ENCODE results near the gene GPA33. TPM values are rescaled to one million over a fixed set of nuclear protein-coding genes. Genes with fewer than 3 reads are reported as not detected.

Gene GPA33
- total RNA-seq, 2 donors from 2014 or later: 1.5 TPM; not detected in 1

- Histone ChIP-seq H3K36me3 (no peaks in the 10 kb centered on the region), H3K27ac (no peak overlapping the region), H3K9me3 (no peaks in the 10 kb centered on the region), H3K27me3 (no peaks in the 10 kb centered on the region), H3K4me1 (peaks cover 0 to 8% of the 10 kb centered on the region in 2 donors), H3K4me3 (no peak overlapping the region)
- no peak for TF ChIP-seq CTCF (IDR thresholded peaks at IDR 0.05)
- DNase-seq (ENCODE audit: low spot score): no peak
Measured at GRCh38 chr1:167136191-167136614, 46.0 kb upstream of the GPA33 start.

GRCh38 chr1:167135281-167135840, 45.2 kb upstream of the GPA33 start:
- no peaks in the 10 kb centered on the region for H3K9me3 ChIP-seq
- peaks cover 0 to 8% of the 10 kb centered on the region in 2 donors for H3K4me1 ChIP-seq
- no peak for DNase-seq (ENCODE audit: low spot score)
- H3K27me3 ChIP-seq: no peaks in the 10 kb centered on the region
- no peaks in the 10 kb centered on the region for H3K36me3 ChIP-seq
- no peak overlapping the region for H3K4me3 ChIP-seq
- TF ChIP-seq CTCF (IDR thresholded peaks at IDR 0.05): no peak
- H3K27ac ChIP-seq: no peak overlapping the region

GRCh38 chr1:167132301-167133010, 42.3 kb upstream of the GPA33 start:
- Histone ChIP-seq H3K36me3 (peaks cover 18% of the 10 kb centered on the region), H3K27me3 (no peaks in the 10 kb centered on the region), H3K4me1 (peaks cover 0 to 8% of the 10 kb centered on the region in 2 donors), H3K9me3 (no peaks in the 10 kb centered on the region), H3K4me3 (no peak overlapping the region), H3K27ac (no peak overlapping the region)
- DNase-seq (ENCODE audit: low spot score): no peak
- TF ChIP-seq CTCF (IDR thresholded peaks at IDR 0.05): no peak

- Histone ChIP-seq H3K9me3 (no peaks in the 10 kb centered on the region), H3K4me3 (no peak overlapping the region), H3K27me3 (no peaks in the 10 kb centered on the region), H3K27ac (no peak overlapping the region), H3K4me1 (peaks cover 0 to 2% of the 10 kb centered on the region in 2 donors), H3K36me3 (peaks cover 33% of the 10 kb centered on the region)
- no peak for DNase-seq (ENCODE audit: low spot score)
- TF ChIP-seq CTCF (IDR thresholded peaks at IDR 0.05): no peak
Measured at GRCh38 chr1:167130829-167131510, 40.8 kb upstream of the GPA33 start.

GRCh38 chr1:167128261-167129227, 38.4 kb upstream of the GPA33 start:
- H3K9me3 ChIP-seq: no peaks in the 10 kb centered on the region
- peak in 1 of 2 donors; percentile 17 for TF ChIP-seq CTCF (IDR thresholded peaks at IDR 0.05)
- H3K27me3 ChIP-seq: no peaks in the 10 kb centered on the region
- H3K4me3 ChIP-seq: no peak overlapping the region
- H3K36me3 ChIP-seq: peaks cover 56% of the 10 kb centered on the region
- H3K27ac ChIP-seq: no peak overlapping the region
- H3K4me1 ChIP-seq: no peaks in the 10 kb centered on the region
- DNase-seq (ENCODE audit: low spot score): no peak
